DOHH2 (cell line): ENCODE measurements around the gene CLCN4.

Experiments used
- H3F3A ChIP-seq: fragments of 200-600 bp; sonication (generic), shearing (Covaris generic); 2 replicates; pipeline ENCODE4 v1.6.0; 2016; ENCODE audit warnings: antibody characterized with exemption, mild to moderate bottlenecking; ENCODE audit not compliant: control insufficient read depth, insufficient read depth
- H3K27ac ChIP-seq: fragments of 200-600 bp; sonication (generic); 2 replicates; pipeline ENCODE4 v1.5.1; 2014; ENCODE audit warnings: low read depth, mild to moderate bottlenecking, low read length, moderate library complexity
- H3K27me3 ChIP-seq: fragments of 200-600 bp; sonication (generic); 2 replicates; pipeline ENCODE4 v1.6.1; 2014; ENCODE audit warnings: mild to moderate bottlenecking, low read length, mixed read lengths; ENCODE audit not compliant: control insufficient read depth
- H3K36me3 ChIP-seq: fragments of 200-600 bp; sonication (generic); 2 replicates; pipeline ENCODE4 v1.6.1; 2014; ENCODE audit warnings: mild to moderate bottlenecking, low read length, moderate library complexity, mixed read lengths; ENCODE audit not compliant: control insufficient read depth
- H3K4me1 ChIP-seq: fragments of 200-600 bp; sonication (generic); 2 replicates; pipeline ENCODE4 v1.6.1; 2014; ENCODE audit warnings: mild to moderate bottlenecking, low read length, mixed read lengths; ENCODE audit not compliant: control insufficient read depth
- H3K4me2 ChIP-seq: fragments of 200-600 bp; sonication (generic); 2 replicates; pipeline ENCODE4 v1.6.0; 2014; ENCODE audit warnings: mild to moderate bottlenecking, low read length, moderate library complexity
- H3K4me3 ChIP-seq: fragments of 200-600 bp; sonication (generic); 2 replicates; pipeline ENCODE4 v1.5.1; 2014; ENCODE audit warnings: mild to moderate bottlenecking, low read length, mixed read lengths
- H3K79me2 ChIP-seq: fragments of 200-600 bp; sonication (generic); 2 replicates; pipeline ENCODE4 v1.6.1; 2014; ENCODE audit warnings: mild to moderate bottlenecking, low read length, mixed read lengths; ENCODE audit not compliant: control insufficient read depth
- H3K9me2 ChIP-seq: fragments of 200-600 bp; sonication (generic); replicated peaks from 2 replicates; pipeline ENCODE4 v1.6.1; 2014; ENCODE audit warnings: mild to moderate bottlenecking, low read length, mixed read lengths; ENCODE audit not compliant: control insufficient read depth
- H3K9me3 ChIP-seq: fragments of 200-600 bp; sonication (generic); 2 replicates; pipeline ENCODE4 v1.6.1; 2014; ENCODE audit warnings: antibody characterized with exemption, low read length, mixed read lengths; ENCODE audit not compliant: control insufficient read depth, insufficient read depth
- H4K20me1 ChIP-seq: fragments of 200-600 bp; sonication (generic); 2 replicates; pipeline ENCODE4 v1.6.0; 2014; ENCODE audit warnings: low read depth, mild to moderate bottlenecking, antibody characterized with exemption, low read length, moderate library complexity; ENCODE audit not compliant: control insufficient read depth, insufficient read depth
- CTCF ChIP-seq: fragments of 200-600 bp; sonication (generic); IDR thresholded peaks from one replicate; pipeline ENCODE4 v1.5.1; 2014; ENCODE audit warnings: antibody characterized with exemption, mild to moderate bottlenecking, low read depth, low read length; ENCODE audit not compliant: poor library complexity, severe bottlenecking
- EZH2phosphoT487 ChIP-seq: fragments of 200-600 bp; sonication (generic); IDR thresholded peaks from 2 replicates; pipeline ENCODE4 v1.6.1; 2017; ENCODE audit warnings: borderline replicate concordance, mild to moderate bottlenecking, antibody characterized with exemption, low read length, moderate library complexity, mixed read lengths

CLCN4 gene

GRCh38 chrX:10155137-10155536 lies 1.6 kb upstream of the CLCN4 start:
- TF ChIP-seq CTCF = no peak
- no peak for TF ChIP-seq EZH2phosphoT487
- Histone ChIP-seq H3K9me3 (no peaks in the 10 kb centered on the region), H3K4me2 (no peak overlapping the region), H3K36me3 (no peaks in the 10 kb centered on the region), H3K9me2 (no peaks in the 10 kb centered on the region), H3K4me3 (no peak overlapping the region), H3K4me1 (peaks cover 50% of the 10 kb centered on the region), H4K20me1 (no peaks in the 10 kb centered on the region), H3F3A (0 out of 2 replicates have a peak, but pooled peaks cover 4% of the 10 kb centered on the region), H3K79me2 (no peaks in the 10 kb centered on the region), H3K27me3 (peaks cover 28% of the 10 kb centered on the region), H3K27ac (no peak overlapping the region)

GRCh38 chrX:10157032-10157341 lies 212 bp downstream of the CLCN4 start:
- TF ChIP-seq EZH2phosphoT487 (no peak), CTCF (no peak)
- Histone ChIP-seq H3K9me2 (no peaks in the 10 kb centered on the region), H3K79me2 (no peaks in the 10 kb centered on the region), H3K9me3 (no peaks in the 10 kb centered on the region), H3F3A (0 out of 2 replicates have a peak, but pooled peaks cover 4% of the 10 kb centered on the region), H4K20me1 (no peaks in the 10 kb centered on the region), H3K4me2 (peak overlapping the region; percentile 80), H3K4me1 (peaks cover 50% of the 10 kb centered on the region), H3K27ac (peak overlapping the region; percentile 46), H3K27me3 (peaks cover 28% of the 10 kb centered on the region), H3K4me3 (peak overlapping the region; percentile 70), H3K36me3 (no peaks in the 10 kb centered on the region)

- H3K9me2 ChIP-seq = no peaks in the 10 kb centered on the region
- 0 out of 2 replicates have a peak, but pooled peaks cover 4% of the 10 kb centered on the region for H3F3A ChIP-seq
- H3K9me3 ChIP-seq = no peaks in the 10 kb centered on the region
- no peaks in the 10 kb centered on the region for H3K79me2 ChIP-seq
- H3K36me3 ChIP-seq = no peaks in the 10 kb centered on the region
- no peak for TF ChIP-seq CTCF
- no peak for TF ChIP-seq EZH2phosphoT487
- H3K4me2 ChIP-seq = peak overlapping the region; percentile 80
- H3K27me3 ChIP-seq = peaks cover 28% of the 10 kb centered on the region
- peak overlapping the region; percentile 70 for H3K4me3 ChIP-seq
- H3K27ac ChIP-seq = 0 out of 2 replicates have a peak overlapping the region, but pooled peaks have one; percentile 46
- peaks cover 50% of the 10 kb centered on the region for H3K4me1 ChIP-seq
- no peaks in the 10 kb centered on the region for H4K20me1 ChIP-seq
These were observed 768 bp downstream of the CLCN4 start for GRCh38 chrX:10157543-10157942.
